ENCODE data around the gene CLIC4. TPM values are rescaled to one million over a fixed set of nuclear protein-coding genes. Genes with fewer than 3 reads are reported as not detected.
A peak's percentile ranks its signal among the peaks of the same experiment; 100 is the strongest.
"Not testable (repeated sequence)": the region's sequence is repeated elsewhere in the genome, so short reads cannot be mapped to it uniquely, and the experiment has no call there.

Gene CLIC4
- total and polyA plus RNA-seq, 4 donors, result 15.0 to 40.7 (median 28.4) TPM

DNA sequence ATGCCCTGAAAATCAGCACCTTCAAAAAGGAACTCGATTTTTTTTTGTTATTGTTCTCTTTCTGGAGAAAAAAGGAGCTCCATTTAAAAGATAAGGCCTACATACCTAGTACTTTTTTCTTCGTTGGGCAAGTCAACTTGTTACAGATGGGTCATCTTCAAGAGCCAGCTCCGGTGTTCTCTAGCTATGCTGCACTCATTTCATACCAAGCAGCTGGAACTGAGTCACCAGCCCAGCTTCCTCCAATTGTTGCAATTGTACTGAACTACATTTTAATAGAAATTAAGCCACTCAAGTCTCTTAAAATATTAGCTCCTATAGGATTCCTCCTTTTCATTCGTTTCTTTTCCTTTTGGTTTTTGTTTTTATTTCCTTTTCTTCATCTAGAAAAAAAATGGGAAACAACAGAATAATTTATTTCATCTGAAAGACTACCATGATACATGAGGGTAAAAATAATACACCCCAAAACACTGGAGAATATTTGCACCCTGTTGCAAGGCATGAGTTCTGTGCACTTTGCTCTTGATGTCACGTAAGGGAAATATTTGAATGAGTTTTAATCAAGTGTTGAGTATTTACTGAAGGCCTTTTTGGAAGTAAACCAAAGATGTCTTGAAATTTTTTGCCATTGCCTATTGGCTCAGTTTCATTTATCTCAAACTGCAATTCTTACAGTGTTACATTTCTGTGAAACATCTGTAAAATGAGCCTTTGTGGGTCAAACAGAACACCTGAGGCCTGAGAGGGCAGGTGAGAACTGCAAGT is 60.5 kb downstream of the CLIC4 start (continued):
- TF ChIP-seq, protein P1, sequence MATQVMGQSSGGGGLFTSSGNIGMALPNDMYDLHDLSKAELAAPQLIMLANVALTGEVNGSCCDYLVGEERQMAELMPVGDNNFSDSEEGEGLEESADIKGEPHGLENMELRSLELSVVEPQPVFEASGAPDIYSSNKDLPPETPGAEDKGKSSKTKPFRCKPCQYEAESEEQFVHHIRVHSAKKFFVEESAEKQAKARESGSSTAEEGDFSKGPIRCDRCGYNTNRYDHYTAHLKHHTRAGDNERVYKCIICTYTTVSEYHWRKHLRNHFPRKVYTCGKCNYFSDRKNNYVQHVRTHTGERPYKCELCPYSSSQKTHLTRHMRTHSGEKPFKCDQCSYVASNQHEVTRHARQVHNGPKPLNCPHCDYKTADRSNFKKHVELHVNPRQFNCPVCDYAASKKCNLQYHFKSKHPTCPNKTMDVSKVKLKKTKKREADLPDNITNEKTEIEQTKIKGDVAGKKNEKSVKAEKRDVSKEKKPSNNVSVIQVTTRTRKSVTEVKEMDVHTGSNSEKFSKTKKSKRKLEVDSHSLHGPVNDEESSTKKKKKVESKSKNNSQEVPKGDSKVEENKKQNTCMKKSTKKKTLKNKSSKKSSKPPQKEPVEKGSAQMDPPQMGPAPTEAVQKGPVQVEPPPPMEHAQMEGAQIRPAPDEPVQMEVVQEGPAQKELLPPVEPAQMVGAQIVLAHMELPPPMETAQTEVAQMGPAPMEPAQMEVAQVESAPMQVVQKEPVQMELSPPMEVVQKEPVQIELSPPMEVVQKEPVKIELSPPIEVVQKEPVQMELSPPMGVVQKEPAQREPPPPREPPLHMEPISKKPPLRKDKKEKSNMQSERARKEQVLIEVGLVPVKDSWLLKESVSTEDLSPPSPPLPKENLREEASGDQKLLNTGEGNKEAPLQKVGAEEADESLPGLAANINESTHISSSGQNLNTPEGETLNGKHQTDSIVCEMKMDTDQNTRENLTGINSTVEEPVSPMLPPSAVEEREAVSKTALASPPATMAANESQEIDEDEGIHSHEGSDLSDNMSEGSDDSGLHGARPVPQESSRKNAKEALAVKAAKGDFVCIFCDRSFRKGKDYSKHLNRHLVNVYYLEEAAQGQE (IDR thresholded peaks at IDR 0.05), result no peak
- no peak for TF ChIP-seq CTCF (IDR thresholded peaks at IDR 0.05; ENCODE audit: low read depth, low read length, missing input control)

DNA sequence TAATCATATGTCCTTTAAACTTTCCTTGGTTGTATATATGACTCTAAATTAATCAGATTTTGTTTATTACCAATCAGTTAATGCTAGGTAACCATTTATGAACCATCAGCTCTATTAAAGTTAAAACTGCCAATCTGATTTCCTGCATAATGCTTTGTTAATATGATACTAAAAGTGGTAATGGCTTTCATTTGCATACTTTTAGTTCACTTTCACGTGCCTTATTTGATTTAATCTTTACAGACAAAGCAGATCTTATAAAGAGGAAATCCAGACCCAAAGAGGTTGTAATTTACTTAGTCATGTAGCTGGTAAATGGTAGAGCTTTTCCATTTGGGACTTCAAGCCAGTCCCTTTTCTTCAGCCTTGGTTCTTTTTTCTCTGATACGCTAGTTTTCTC is 61.3 kb downstream of the CLIC4 start:
- DNase-seq (ENCODE audit: low spot score), result no peak
- TF ChIP-seq YY1 (IDR thresholded peaks at IDR 0.05), result no peak
- no peak for TF ChIP-seq FOXA2 (IDR thresholded peaks at IDR 0.05)
- no peak for TF ChIP-seq SP1 (IDR thresholded peaks at IDR 0.05)
- no peak for TF ChIP-seq RAD21 (IDR thresholded peaks at IDR 0.05)
- TF ChIP-seq TAF1 (conservative IDR thresholded peaks at IDR 0.05), result no peak
- TF ChIP-seq, protein P1 (IDR thresholded peaks at IDR 0.05), result no peak
- no peak for TF ChIP-seq HNF4A (conservative IDR thresholded peaks at IDR 0.05)
- TF ChIP-seq CTCF (IDR thresholded peaks at IDR 0.05; ENCODE audit: low read depth, low read length, missing input control), result no peak
- TF ChIP-seq FOXA1 (IDR thresholded peaks at IDR 0.05), result no peak
- no peak for TF ChIP-seq GABPA (IDR thresholded peaks at IDR 0.05 in 1 of 2, conservative IDR thresholded peaks at IDR 0.05 in 1 of 2)
- TF ChIP-seq MAX (IDR thresholded peaks at IDR 0.05), result no peak
- TF ChIP-seq RXRA (IDR thresholded peaks at IDR 0.05), result no peak
- TF ChIP-seq HNF4G (IDR thresholded peaks at IDR 0.05), result no peak
- WGBS, result 71% methylated on average over 2 of the region's 2 CpGs
- Histone ChIP-seq H3K27ac (ENCODE audit: low read depth in 1 of 2, low read length in 2 of 2) (peak overlapping the region in 1 of 2 donors; percentile 3), H3K9me3 (ENCODE audit: control insufficient read depth in 4 of 4, low read length in 3 of 4) (no peaks in the 10 kb centered on the region), H3K9ac (ENCODE audit: low read depth in 1 of 2, low read length in 2 of 2) (no peak overlapping the region), H3K36me3 (ENCODE audit: control insufficient read depth in 4 of 4, insufficient read depth in 3 of 4, low read depth in 1 of 4, low read length in 3 of 4) (no peaks in the 10 kb centered on the region), H3K4me1 (ENCODE audit: control insufficient read depth in 4 of 4, insufficient read depth in 4 of 4, low read length in 3 of 4) (peaks cover 7 to 23% (median 18%) of the 10 kb centered on the region in 4 donors), H3K4me3 (ENCODE audit: low read depth in 1 of 3, low read length in 3 of 3) (no peak overlapping the region), H3K27me3 (ENCODE audit: control insufficient read depth in 4 of 4, insufficient read depth in 4 of 4, low read length in 3 of 4) (no peaks in the 10 kb centered on the region)

GRCh38 chr1:24811494-24811893 is 66.2 kb downstream of the CLIC4 start:
- WGBS, result 98% methylated on average over 3 of the region's 3 CpGs
- peaks cover 2 to 18% (median 3%) of the 10 kb centered on the region in 4 donors for H3K4me1 ChIP-seq (ENCODE audit: control insufficient read depth in 4 of 4, insufficient read depth in 4 of 4, low read length in 3 of 4)
- H3K36me3 ChIP-seq (ENCODE audit: control insufficient read depth in 4 of 4, insufficient read depth in 3 of 4, low read depth in 1 of 4, low read length in 3 of 4); H3K27me3 ChIP-seq (ENCODE audit: control insufficient read depth in 4 of 4, insufficient read depth in 4 of 4, low read length in 3 of 4); H3K9me3 ChIP-seq (ENCODE audit: control insufficient read depth in 4 of 4, low read length in 3 of 4); DNase-seq (ENCODE audit: low spot score); H3K9ac ChIP-seq (ENCODE audit: low read depth in 1 of 2, low read length in 2 of 2); H3K4me3 ChIP-seq (ENCODE audit: low read depth in 1 of 3, low read length in 3 of 3); H3K27ac ChIP-seq (ENCODE audit: low read depth in 1 of 2, low read length in 2 of 2): not testable (repeated sequence)

- not testable (repeated sequence) for H3K9me3 ChIP-seq (ENCODE audit: control insufficient read depth in 4 of 4, low read length in 3 of 4); H3K27ac ChIP-seq (ENCODE audit: low read depth in 1 of 2, low read length in 2 of 2); H3K4me3 ChIP-seq (ENCODE audit: low read depth in 1 of 3, low read length in 3 of 3); H3K36me3 ChIP-seq (ENCODE audit: control insufficient read depth in 4 of 4, insufficient read depth in 3 of 4, low read depth in 1 of 4, low read length in 3 of 4); H3K9ac ChIP-seq (ENCODE audit: low read depth in 1 of 2, low read length in 2 of 2); H3K27me3 ChIP-seq (ENCODE audit: control insufficient read depth in 4 of 4, insufficient read depth in 4 of 4, low read length in 3 of 4); DNase-seq (ENCODE audit: low spot score); H3K4me1 ChIP-seq (ENCODE audit: control insufficient read depth in 4 of 4, insufficient read depth in 4 of 4, low read length in 3 of 4)
- WGBS, result 91% methylated on average over 1 of the region's 1 CpG
Observed at GRCh38 chr1:24820221-24820620, 75.0 kb downstream of the CLIC4 start.
